Hypothalamus (tissue), 51 donors: Measurements from ENCODE around the gene CYP2A7.
A peak's percentile ranks its signal among the peaks of the same experiment; 100 is the strongest.
"Not testable (repeated sequence)": the region's sequence is repeated elsewhere in the genome, so short reads cannot be mapped to it uniquely, and the experiment has no call there.

Source experiments
- DNase-seq, 51 donors: peaks; one replicate each; lab custom pipeline; 2025; lab: John Stamatoyannopoulos, UW

Gene CYP2A7

GRCh38 chr19:40899964-40900363, 17.9 kb upstream of the CYP2A7 start:
- DNase-seq: not testable (repeated sequence)

GRCh38 chr19:40896843-40897789, 15.1 kb upstream of the CYP2A7 start:
- not testable (repeated sequence) for DNase-seq

- no peak for DNase-seq
Observed at GRCh38 chr19:40896418-40896796, 14.4 kb upstream of the CYP2A7 start.

- no peak for DNase-seq
Observed at GRCh38 chr19:40893112-40893511, 11.1 kb upstream of the CYP2A7 start.

- no peak for DNase-seq
Observed at GRCh38 chr19:40889366-40889765, 7.3 kb upstream of the CYP2A7 start.

- DNase-seq: no peak
Observed at GRCh38 chr19:40888191-40888590, 6.2 kb upstream of the CYP2A7 start.

GRCh38 chr19:40884187-40884931, 2.3 kb upstream of the CYP2A7 start:
- not testable (repeated sequence) for DNase-seq

GRCh38 chr19:40879349-40879748, 2.7 kb downstream of the CYP2A7 start:
- not testable (repeated sequence) for DNase-seq

- peak in 11 of 51 donors; percentile 0 to 12 (median 2) for DNase-seq
Observed at GRCh38 chr19:40875526-40875951, 6.5 kb downstream of the CYP2A7 start.

- DNase-seq: not testable (repeated sequence)
Observed at GRCh38 chr19:40874874-40875273, 7.2 kb downstream of the CYP2A7 start.

- not testable (repeated sequence) for DNase-seq
Observed at GRCh38 chr19:40873873-40874272, 8.2 kb downstream of the CYP2A7 start.

- no peak for DNase-seq
Observed at GRCh38 chr19:40872209-40872608, 9.8 kb downstream of the CYP2A7 start.

GRCh38 chr19:40867701-40868100, 14.3 kb downstream of the CYP2A7 start:
- DNase-seq: no peak

- not testable (repeated sequence) for DNase-seq
Observed at GRCh38 chr19:40864739-40865496, 17.1 kb downstream of the CYP2A7 start.

- no peak for DNase-seq
Observed at GRCh38 chr19:40862785-40863184, 19.2 kb downstream of the CYP2A7 start.

GRCh38 chr19:40862333-40862732, 19.7 kb downstream of the CYP2A7 start:
- no peak for DNase-seq

GRCh38 chr19:40858109-40858508, 23.9 kb downstream of the CYP2A7 start:
- no peak for DNase-seq

GRCh38 chr19:40852467-40853152, 29.4 kb downstream of the CYP2A7 start:
- not testable (repeated sequence) for DNase-seq

- DNase-seq: not testable (repeated sequence)
Observed at GRCh38 chr19:40850277-40850676, 31.8 kb downstream of the CYP2A7 start, which contains the start of gene CYP2A6. Gene CYP2A6, minus strand, starts transcription at chr19:40850447. Its CDS starts 21 bp downstream, at chr19:40850426.

- not testable (repeated sequence) for DNase-seq
Observed at GRCh38 chr19:40846722-40847121, 35.3 kb downstream of the CYP2A7 start.
